Endothelial cell of umbilical vein (primary cell): ENCODE data around the gene ERBB4.

Source experiments
- EZH2 ChIP-seq: IDR thresholded peaks from 2 replicates; pipeline ENCODE4 v1.6.1; 2012; ENCODE audit warnings: borderline replicate concordance, low read depth, mild to moderate bottlenecking, moderate library complexity, low read length, inconsistent platforms; ENCODE audit not compliant: severe bottlenecking
- FOS ChIP-seq: IDR thresholded peaks from 2 replicates; pipeline ENCODE4 v1.6.1; 2011; ENCODE audit warnings: mild to moderate bottlenecking, low read length, moderate library complexity, borderline replicate concordance; ENCODE audit not compliant: insufficient read depth
- JUN ChIP-seq: IDR thresholded peaks from 2 replicates; pipeline ENCODE4 v1.6.1; 2011; ENCODE audit warnings: borderline replicate concordance, low read depth; ENCODE audit not compliant: insufficient read length, insufficient read depth
- MYC ChIP-seq: IDR thresholded peaks from one replicate; pipeline ENCODE4 v1.6.1; 2011; ENCODE audit warnings: mild to moderate bottlenecking, low read depth, low read length
- POLR2A ChIP-seq: IDR thresholded peaks from 2 replicates; pipeline ENCODE4 v1.6.1; 2012; ENCODE audit warnings: low read depth, mild to moderate bottlenecking, control low read depth, low read length
- POLR2AphosphoS5 ChIP-seq: IDR thresholded peaks from 2 replicates; pipeline ENCODE4 v1.6.1; 2012; ENCODE audit warnings: low read depth, mild to moderate bottlenecking, control low read depth, low read length, moderate library complexity; ENCODE audit not compliant: insufficient read depth
- TF ChIP-seq, protein P1 (sequence below), 2 donors: IDR thresholded peaks; 1 replicate in 1 of 2; 2 replicates in 1 of 2; pipeline ENCODE4 v1.5.1; 2011; ENCODE audit warnings: low read length in 2 of 2, mild to moderate bottlenecking in 2 of 2, moderate library complexity in 2 of 2, control low read depth in 1 of 2, inconsistent platforms in 1 of 2, low read depth in 1 of 2; ENCODE audit not compliant: insufficient read depth in 1 of 2; ENCODE audit errors: extremely low read depth in 1 of 2
- TF ChIP-seq, protein P2 (sequence below): IDR thresholded peaks from 2 replicates; pipeline ENCODE4 v1.6.1; 2011; ENCODE audit not compliant: insufficient read depth, insufficient read length

DNA sequence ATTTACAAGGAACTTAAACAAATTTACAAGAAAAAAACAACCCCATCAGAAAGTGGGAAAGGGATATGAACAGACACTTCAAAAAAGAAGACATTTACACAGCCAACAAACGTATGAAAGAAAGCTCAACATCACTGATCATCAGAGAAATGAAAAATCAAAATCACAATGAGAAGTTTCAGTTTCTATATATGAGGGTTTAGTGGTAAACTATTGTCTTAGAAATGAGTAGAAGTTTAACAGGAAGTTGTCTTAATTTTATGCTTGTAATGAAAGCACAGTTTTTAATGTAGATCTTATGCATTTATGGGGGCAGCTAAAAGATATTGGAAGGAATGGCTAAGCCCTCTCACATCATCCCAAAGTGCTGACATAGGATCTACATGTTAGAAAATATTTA, 325.4 kb downstream of the ERBB4 start:
- TF ChIP-seq FOS (no peak), POLR2A (no peak), JUN (no peak), MYC (no peak), EZH2 (no peak), POLR2AphosphoS5 (no peak)
- TF ChIP-seq, protein P1, sequence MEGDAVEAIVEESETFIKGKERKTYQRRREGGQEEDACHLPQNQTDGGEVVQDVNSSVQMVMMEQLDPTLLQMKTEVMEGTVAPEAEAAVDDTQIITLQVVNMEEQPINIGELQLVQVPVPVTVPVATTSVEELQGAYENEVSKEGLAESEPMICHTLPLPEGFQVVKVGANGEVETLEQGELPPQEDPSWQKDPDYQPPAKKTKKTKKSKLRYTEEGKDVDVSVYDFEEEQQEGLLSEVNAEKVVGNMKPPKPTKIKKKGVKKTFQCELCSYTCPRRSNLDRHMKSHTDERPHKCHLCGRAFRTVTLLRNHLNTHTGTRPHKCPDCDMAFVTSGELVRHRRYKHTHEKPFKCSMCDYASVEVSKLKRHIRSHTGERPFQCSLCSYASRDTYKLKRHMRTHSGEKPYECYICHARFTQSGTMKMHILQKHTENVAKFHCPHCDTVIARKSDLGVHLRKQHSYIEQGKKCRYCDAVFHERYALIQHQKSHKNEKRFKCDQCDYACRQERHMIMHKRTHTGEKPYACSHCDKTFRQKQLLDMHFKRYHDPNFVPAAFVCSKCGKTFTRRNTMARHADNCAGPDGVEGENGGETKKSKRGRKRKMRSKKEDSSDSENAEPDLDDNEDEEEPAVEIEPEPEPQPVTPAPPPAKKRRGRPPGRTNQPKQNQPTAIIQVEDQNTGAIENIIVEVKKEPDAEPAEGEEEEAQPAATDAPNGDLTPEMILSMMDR (IDR thresholded peaks at IDR 0.05; ENCODE audit: extremely low read depth in 1 of 2, insufficient read depth in 1 of 2, low read depth in 1 of 2, low read length in 2 of 2), result no peak
- TF ChIP-seq, protein P2, sequence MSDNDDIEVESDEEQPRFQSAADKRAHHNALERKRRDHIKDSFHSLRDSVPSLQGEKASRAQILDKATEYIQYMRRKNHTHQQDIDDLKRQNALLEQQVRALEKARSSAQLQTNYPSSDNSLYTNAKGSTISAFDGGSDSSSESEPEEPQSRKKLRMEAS, result no peak
